ENCODE results near the gene CD53.

Gene CD53

GRCh38 chr1:110876748-110877341 lies 3.9 kb downstream of the CD53 start:
- H3K4me2 ChIP-seq (ENCODE audit: low read length) = peak overlapping the region; percentile 99
- no peaks in the 10 kb centered on the region for H3K9me3 ChIP-seq (ENCODE audit: low read length)
- no peaks in the 10 kb centered on the region for H3K9me2 ChIP-seq (ENCODE audit: low read depth, low read length)
- peaks cover 77% of the 10 kb centered on the region for H3K4me1 ChIP-seq (ENCODE audit: insufficient read depth, low read length, severe bottlenecking)
- no peaks in the 10 kb centered on the region for H4K20me1 ChIP-seq (ENCODE audit: insufficient read depth, low read length)
- peaks cover 90% of the 10 kb centered on the region for H3K79me2 ChIP-seq (ENCODE audit: insufficient read depth, low read length)
- H3K27me3 ChIP-seq (ENCODE audit: insufficient read depth, low read length) = no peaks in the 10 kb centered on the region
- H2AFZ ChIP-seq (ENCODE audit: low read length) = no peak overlapping the region
- H3K27ac ChIP-seq (ENCODE audit: low read depth, low read length, poor library complexity, severe bottlenecking) = peak overlapping the region; percentile 33
- peak overlapping the region; percentile 96 for H3K9ac ChIP-seq (ENCODE audit: low read length)
- 0 out of 2 replicates have a peak, but pooled peaks cover 8% of the 10 kb centered on the region for H3F3A ChIP-seq (ENCODE audit: insufficient read depth, low read length)
- peaks cover 44% of the 10 kb centered on the region for H3K36me3 ChIP-seq (ENCODE audit: insufficient read depth, low read length)
- peak overlapping the region; percentile 92 for H3K4me3 ChIP-seq (ENCODE audit: low read depth, low read length, poor library complexity, severe bottlenecking)
- no peak for TF ChIP-seq CTCF (IDR thresholded peaks at IDR 0.05; ENCODE audit: low read length)
- TF ChIP-seq EZH2 (IDR thresholded peaks at IDR 0.05; ENCODE audit: borderline replicate concordance, low read length) = no peak

DNA sequence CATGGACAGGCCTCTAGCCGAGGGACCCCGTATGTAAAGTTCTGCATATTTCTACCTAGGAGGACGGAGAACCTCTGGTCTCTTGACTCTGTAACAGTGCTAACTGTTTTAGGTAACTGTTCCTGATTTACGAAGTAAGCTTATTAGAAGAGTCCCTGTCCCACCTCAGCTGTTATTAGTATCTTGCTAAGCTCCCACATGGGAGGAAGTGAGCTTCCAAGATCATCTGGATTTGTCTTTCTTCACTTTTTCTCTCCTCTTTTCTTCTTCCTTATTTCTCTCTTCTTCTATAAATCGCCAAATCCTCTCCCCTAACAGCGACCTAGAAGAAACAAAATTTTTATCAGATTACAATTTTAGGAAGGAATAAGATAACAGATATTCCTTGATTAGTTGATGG lies 4.4 kb downstream of the CD53 start:
- H3K4me2 ChIP-seq (ENCODE audit: low read length) = peak overlapping the region; percentile 99
- peaks cover 49% of the 10 kb centered on the region for H3K36me3 ChIP-seq (ENCODE audit: insufficient read depth, low read length)
- peaks cover 72% of the 10 kb centered on the region for H3K4me1 ChIP-seq (ENCODE audit: insufficient read depth, low read length, severe bottlenecking)
- H3K9ac ChIP-seq (ENCODE audit: low read length) = peak overlapping the region; percentile 96; the same call in 1 of the 2 replicates
- peak overlapping the region; percentile 33 for H3K27ac ChIP-seq (ENCODE audit: low read depth, low read length, poor library complexity, severe bottlenecking)
- no peaks in the 10 kb centered on the region for H4K20me1 ChIP-seq (ENCODE audit: insufficient read depth, low read length)
- no peak overlapping the region for H2AFZ ChIP-seq (ENCODE audit: low read length)
- peaks cover 95% of the 10 kb centered on the region for H3K79me2 ChIP-seq (ENCODE audit: insufficient read depth, low read length)
- no peaks in the 10 kb centered on the region for H3K27me3 ChIP-seq (ENCODE audit: insufficient read depth, low read length)
- no peaks in the 10 kb centered on the region for H3K9me3 ChIP-seq (ENCODE audit: low read length)
- H3K4me3 ChIP-seq (ENCODE audit: low read depth, low read length, poor library complexity, severe bottlenecking) = peak overlapping the region; percentile 92
- H3K9me2 ChIP-seq (ENCODE audit: low read depth, low read length) = no peaks in the 10 kb centered on the region
- 0 out of 2 replicates have a peak, but pooled peaks cover 8% of the 10 kb centered on the region for H3F3A ChIP-seq (ENCODE audit: insufficient read depth, low read length)
- TF ChIP-seq EZH2 (IDR thresholded peaks at IDR 0.05; ENCODE audit: borderline replicate concordance, low read length) = no peak
- TF ChIP-seq CTCF (IDR thresholded peaks at IDR 0.05; ENCODE audit: low read length) = no peak

DNA sequence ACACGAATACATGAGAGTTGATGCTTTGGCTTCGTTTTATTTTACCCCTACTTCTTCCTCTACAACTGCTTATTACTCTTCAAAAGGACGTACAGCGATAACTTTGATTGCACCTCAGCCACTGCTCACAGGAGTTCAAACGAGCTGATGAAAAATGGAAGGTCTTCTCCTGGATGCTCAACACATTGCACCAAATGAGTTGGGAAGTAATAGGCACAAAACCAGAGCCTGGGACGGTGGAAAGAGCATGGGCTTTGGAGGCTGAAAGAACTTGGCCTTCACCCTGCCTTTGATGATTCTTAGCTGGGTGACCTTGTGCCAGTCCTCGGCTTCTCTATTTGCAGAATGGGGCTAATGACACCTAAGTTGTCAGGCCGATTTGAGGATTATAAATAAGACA lies 4.8 kb downstream of the CD53 start:
- Histone ChIP-seq H4K20me1 (ENCODE audit: insufficient read depth, low read length) (no peaks in the 10 kb centered on the region), H3K4me3 (ENCODE audit: low read depth, low read length, poor library complexity, severe bottlenecking) (peak overlapping the region; percentile 92), H3K4me2 (ENCODE audit: low read length) (peak overlapping the region; percentile 99), H3K9me3 (ENCODE audit: low read length) (no peaks in the 10 kb centered on the region), H3K27me3 (ENCODE audit: insufficient read depth, low read length) (no peaks in the 10 kb centered on the region), H3K79me2 (ENCODE audit: insufficient read depth, low read length) (peaks cover 99% of the 10 kb centered on the region), H3K9me2 (ENCODE audit: low read depth, low read length) (no peaks in the 10 kb centered on the region), H3K4me1 (ENCODE audit: insufficient read depth, low read length, severe bottlenecking) (peaks cover 68% of the 10 kb centered on the region), H3K36me3 (ENCODE audit: insufficient read depth, low read length) (peaks cover 53% of the 10 kb centered on the region), H3K27ac (ENCODE audit: low read depth, low read length, poor library complexity, severe bottlenecking) (peak overlapping the region; percentile 33), H3K9ac (ENCODE audit: low read length) (peak overlapping the region; percentile 96; the same call in 1 of the 2 replicates), H3F3A (ENCODE audit: insufficient read depth, low read length) (0 out of 2 replicates have a peak, but pooled peaks cover 8% of the 10 kb centered on the region), H2AFZ (ENCODE audit: low read length) (no peak overlapping the region)
- TF ChIP-seq EZH2 (IDR thresholded peaks at IDR 0.05; ENCODE audit: borderline replicate concordance, low read length) (no peak), CTCF (IDR thresholded peaks at IDR 0.05; ENCODE audit: low read length) (no peak)
